KG1 (cell line): ENCODE data around the gene B3GALT4.

Source experiments
- DNase-seq: peaks from one replicate; lab custom pipeline; 2025; lab: John Stamatoyannopoulos, UW

The B3GALT4 gene

DNA sequence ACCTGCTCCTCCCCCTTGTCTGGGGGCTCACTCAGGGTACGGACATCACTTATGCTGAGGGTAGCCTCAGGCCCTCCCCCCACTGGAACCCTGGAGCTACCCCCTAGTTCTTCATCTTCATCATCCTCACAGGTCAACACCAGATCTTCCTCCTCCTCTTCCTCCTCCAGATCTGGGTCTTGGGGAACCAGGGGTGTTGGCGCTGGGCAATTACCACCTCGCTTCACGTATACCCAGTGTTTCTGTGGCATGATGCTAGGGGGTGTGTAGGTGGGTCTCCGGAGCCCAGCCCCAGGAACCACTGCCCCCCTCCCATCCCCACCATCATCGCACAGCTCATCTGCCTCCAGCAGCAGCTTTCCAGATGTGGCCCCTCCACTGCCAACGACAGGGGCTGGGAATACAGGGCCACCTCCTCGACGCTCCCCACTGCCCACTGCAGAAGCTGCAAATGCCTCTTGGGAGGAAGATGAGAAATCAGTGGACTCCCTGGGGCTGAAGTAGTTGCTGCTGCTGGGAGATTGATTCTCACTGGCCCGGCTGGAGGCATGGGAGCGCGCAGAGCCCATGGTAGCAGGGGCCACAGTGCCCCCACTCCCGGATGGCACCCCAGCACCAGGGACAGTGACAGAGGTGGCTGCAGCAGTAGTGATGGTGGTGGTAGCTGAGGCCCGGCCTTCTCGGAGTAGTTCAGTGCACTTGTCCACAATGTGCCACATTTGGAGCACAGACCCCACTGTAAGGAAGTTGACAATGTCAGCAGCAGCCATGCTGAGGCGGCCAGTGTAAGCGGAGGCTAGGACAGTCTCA lies 39.1 kb downstream of the B3GALT4 start:
- DNase-seq: no peak

DNA sequence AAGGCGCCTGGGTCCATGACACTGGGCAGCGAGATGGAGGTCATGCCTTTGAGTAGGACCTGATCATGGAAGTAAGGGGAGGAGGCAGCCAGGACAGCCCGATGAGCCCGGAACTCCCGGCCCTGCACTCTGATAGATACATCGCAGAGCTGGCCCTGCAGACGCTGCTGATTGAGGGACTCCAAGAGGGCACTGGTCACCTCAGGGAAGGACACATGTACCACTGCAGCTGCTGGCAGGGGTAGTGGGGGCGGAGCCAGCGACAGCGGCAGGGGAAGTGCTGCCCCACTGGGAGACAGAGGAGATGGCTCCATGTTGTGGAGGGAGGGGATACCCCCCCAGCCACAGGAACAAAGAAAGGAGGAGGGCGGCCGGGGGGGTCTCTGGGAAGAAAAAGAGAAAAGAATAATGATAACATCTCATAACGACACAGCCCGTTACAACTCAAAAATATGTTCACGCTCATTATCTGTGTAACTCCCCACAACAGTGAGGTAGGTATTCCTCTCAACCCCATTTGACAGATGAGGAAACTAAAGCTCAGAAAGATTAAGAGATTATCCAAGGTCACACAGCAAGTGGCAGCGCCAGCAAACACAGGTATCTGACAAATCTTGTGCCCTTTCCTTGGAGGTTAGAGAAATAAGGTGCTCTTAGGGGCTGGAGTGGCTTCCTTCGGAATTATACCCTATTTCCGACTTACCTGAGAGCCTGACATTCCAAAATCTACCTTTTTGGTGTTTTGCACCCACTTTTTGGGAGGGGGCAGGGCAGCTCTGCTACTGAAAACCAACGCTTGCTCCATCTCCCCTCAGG lies 39.9 kb downstream of the B3GALT4 start:
- no peak for DNase-seq

DNA sequence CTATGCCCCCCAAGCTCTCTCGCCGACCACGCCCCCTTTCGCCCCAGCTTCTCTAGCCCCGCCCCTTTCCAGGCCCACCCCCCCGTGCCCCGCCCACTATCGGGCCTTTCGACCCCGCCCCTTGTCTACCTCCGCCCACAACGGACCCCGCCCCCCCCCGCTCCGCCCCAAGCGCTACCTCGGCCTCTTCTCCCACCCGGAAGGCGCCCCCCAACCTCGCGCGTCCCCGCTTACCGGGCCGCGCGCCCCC lies 40.4 kb downstream of the B3GALT4 start:
- peak; percentile 50 for DNase-seq

DNA sequence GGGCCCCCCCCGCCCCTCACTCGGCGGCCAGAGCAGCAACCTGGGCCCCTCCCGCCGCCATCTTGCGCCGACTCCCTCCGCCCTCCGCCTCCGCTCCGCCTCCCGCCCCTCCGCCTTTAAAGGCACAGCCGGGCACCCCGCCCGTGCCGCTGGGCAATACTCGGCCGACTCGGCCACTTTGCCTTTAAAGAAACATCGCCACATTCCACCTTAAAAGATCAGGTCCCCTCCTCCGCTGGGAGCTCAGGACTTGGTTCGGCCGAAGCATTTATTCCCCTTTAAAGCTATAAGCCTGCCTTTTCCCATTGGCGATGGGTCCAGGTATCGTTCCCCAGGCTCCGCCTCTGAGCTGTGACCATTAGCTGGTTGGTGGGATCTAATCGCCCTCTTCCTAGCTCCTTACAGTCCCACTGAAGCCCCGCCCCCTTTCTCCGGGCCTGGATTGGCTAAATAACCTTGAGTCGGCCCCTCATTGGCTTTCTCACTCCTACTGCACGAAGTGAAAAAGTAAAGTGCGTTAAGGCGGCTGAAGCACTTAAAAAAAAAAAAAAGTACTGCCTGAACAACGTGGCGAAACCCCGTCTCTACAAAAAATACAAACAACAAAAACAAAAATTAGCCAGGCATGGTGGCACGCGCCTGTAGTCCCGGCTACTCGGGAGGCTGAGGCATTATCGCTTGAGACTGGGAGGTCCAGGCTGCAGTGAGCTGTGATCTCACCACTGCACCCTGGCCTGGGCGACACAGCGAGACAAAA lies 40.9 kb downstream of the B3GALT4 start, which contains the start of gene ZBTB22:
TSS of gene ZBTB22 (minus strand) at position 76 of the 757 bp plus-strand sequence. CDS start 828 bp downstream, outside the sequence.
- peak; percentile 97 for DNase-seq

DNA sequence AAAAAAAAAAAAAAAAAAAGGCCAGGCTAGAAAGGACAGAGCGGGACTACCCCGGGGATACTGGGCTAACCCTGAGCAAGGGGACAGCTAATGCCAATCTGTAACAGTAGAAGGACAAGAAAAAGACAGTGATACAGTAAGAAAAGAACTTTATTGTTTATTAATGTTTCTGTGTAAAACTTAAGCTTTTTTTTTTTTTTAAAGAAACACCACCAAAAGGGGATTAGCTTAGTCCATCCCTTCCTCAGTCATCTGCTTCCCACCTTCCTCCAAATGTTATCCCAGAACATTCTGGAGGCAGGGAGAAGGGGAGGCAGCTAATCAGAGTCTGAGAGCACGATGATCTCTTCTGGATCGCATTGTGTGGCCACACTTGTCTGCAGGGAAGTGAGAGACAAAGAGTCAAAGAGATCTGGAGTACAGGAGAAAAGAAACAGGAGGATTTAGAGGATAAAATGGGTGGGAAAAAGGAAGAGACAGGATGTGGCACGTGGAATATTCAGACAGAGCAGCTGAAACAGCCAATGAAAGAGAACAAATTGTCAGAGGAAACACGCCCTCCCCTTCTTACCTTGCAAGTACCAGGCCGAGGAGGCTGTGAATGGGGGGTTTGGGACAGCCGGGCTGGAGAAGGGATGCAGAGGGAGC lies 41.6 kb downstream of the B3GALT4 start:
- DNase-seq: no peak

DNA sequence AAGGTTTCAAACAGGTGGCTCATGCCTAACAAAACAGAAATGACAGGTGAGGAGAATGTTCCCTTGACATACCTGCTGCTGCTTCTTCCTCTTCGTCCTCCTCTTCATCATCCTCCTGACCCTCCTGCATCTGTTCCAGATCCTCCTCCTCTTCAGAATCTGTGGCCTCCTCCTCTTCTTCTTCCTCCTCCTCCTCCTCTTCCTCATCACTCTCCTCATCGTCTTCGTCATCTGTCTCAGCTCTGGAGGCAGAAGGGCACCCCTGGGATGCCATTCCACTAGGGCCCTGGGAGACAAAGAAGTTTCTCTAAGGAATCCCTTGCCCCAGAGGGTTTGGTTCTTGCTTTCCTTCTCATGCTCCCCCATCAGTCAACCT lies 43.0 kb downstream of the B3GALT4 start:
- DNase-seq: no peak

DNA sequence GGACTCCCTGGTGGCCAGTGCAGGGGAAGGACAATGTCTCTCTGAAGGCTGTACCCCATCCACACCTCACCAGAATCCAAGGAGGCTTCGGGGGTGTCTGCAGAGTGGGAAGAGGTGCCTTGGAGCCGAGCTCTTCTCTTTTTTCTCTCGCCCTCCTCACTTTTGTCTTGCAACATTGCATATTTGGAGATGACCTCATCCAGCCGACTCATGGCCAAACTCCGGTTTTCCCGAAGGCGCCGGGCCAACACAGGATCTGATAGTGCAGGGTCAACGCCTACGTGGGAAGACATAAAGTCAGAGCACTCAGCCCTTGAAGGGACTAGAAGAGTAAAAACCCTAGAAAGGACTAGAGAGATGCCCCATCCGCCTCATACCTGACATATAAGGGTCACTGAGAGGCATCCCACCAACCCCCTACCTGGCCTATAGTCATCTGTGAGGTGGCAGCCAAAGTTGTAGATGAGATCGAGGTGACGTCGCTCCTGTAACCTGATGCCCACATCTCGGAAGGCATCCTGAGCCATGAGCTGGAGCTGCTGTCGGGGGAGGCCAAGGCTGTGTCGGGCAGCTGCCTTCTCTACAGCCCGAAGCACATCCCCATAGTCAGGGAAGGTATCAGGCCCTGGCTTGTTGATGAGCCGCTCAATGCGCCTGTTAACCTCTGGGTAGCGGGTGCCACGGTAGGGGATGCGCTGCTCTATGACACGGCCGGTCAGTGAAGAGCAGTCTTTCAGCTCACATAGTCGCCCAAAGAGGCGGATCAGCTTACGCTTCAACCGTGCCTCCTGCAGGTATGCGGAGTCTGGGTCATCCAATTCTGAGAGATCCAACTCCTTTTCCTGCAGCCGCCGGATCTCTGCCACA lies 43.6 kb downstream of the B3GALT4 start:
- no peak for DNase-seq

DNA sequence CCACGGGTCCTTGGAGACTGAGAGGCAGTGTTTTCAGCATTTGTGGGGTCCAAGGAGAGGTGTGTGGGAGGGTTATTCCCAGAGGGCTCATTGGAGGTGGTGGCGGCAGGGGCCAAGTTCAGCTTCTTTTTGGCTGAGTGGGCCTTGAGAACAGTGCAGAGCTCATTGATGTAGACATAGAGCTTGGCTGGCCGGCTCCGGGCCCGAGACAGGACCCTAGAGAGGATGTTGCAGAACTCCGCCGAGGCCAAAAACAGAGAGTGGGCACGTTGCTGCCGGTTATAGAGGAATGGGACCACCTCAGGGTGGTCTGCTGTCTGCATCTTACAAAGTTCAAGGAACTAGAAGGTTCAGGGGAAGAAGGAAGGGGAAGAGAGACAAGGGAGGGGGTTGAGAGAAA lies 44.3 kb downstream of the B3GALT4 start:
- DNase-seq: no peak

DNA sequence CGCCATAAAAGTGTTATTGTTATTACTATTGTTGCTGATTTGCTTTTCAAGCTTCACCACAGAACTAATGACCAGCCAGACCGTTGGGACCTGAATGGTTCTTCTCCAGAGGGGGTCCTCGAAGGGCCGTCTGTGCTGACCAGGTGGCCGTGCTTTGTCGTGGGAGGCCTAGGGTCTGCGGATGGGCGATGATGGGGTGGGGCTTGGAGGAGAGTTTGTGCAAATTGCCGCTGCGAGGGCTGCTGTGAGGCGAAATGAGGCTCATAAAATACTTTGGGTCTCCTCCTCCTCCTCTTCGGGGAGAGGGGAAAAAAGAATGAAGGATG lies 46.7 kb downstream of the B3GALT4 start:
- DNase-seq: no peak

DNA sequence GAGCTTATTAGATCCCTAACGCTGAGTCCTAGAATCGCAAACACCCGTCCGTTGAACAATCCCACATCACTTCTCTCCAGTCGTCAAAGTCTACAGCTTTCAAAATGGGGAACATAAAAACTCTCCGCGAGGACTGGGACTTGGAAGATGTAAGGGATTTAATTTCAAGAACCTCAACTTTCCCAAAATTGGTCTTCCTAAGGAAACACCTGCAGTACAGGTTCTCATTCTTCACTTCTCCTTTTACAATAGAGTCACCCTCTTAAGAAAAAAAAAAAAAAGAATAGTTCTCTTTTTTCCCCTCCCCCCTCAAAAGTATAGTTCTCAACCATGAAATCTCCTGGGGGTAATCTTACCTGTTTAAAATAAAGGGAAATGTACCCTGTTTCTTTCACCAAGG lies 47.2 kb downstream of the B3GALT4 start:
- DNase-seq: no peak
